ENCODE data around the gene PMFBP1. TPM values are rescaled to one million over a fixed set of nuclear protein-coding genes. Genes with fewer than 3 reads are reported as not detected.

The PMFBP1 gene
- total and polyA plus RNA-seq, 11 donors: 0.09 to 0.77 (median 0.12) TPM; not detected in 4

DNA sequence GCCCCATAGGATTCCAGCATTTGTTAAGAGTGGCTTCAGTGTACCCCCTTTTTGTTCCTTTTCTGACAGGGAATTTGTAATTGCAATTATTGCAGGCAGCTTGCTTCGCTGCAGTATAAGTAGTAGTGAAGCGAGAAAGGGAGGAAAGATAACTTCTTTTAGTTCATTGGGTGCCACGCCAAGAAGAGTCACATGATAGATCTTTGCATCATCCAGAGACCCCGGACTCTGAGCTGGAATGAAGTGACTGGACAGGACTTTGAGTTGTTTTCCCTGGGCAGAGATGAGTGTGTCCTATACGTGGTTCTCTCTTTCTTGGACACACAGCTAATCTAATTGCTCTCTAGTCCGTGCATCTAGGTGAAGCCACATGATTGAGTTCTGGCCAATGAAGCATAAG lies 44.8 kb upstream of the PMFBP1 start:
- H3K4me3 ChIP-seq: no peak overlapping the region
- no peak for ATAC-seq
- H3K9me3 ChIP-seq: peaks cover 0 to 16% (median 0%) of the 10 kb centered on the region in 12 donors
- H3K27ac ChIP-seq: no peak overlapping the region
- intact Hi-C loops (cut with DNase I): no loop called here
- TF ChIP-seq POLR2A (IDR thresholded peaks at IDR 0.05): no peak
- TF ChIP-seq, protein P1, sequence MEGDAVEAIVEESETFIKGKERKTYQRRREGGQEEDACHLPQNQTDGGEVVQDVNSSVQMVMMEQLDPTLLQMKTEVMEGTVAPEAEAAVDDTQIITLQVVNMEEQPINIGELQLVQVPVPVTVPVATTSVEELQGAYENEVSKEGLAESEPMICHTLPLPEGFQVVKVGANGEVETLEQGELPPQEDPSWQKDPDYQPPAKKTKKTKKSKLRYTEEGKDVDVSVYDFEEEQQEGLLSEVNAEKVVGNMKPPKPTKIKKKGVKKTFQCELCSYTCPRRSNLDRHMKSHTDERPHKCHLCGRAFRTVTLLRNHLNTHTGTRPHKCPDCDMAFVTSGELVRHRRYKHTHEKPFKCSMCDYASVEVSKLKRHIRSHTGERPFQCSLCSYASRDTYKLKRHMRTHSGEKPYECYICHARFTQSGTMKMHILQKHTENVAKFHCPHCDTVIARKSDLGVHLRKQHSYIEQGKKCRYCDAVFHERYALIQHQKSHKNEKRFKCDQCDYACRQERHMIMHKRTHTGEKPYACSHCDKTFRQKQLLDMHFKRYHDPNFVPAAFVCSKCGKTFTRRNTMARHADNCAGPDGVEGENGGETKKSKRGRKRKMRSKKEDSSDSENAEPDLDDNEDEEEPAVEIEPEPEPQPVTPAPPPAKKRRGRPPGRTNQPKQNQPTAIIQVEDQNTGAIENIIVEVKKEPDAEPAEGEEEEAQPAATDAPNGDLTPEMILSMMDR (IDR thresholded peaks at IDR 0.05): no peak
- no peaks in the 10 kb centered on the region for H3K36me3 ChIP-seq
- peaks cover 0 to 5% (median 0%) of the 10 kb centered on the region in 9 donors for H3K27me3 ChIP-seq
- H3K4me1 ChIP-seq: no peaks in the 10 kb centered on the region
- no peak for DNase-seq
- 76 to 80% (median 78%) methylated on average over 6 of the region's 6 CpGs for WGBS, 4 donors

DNA sequence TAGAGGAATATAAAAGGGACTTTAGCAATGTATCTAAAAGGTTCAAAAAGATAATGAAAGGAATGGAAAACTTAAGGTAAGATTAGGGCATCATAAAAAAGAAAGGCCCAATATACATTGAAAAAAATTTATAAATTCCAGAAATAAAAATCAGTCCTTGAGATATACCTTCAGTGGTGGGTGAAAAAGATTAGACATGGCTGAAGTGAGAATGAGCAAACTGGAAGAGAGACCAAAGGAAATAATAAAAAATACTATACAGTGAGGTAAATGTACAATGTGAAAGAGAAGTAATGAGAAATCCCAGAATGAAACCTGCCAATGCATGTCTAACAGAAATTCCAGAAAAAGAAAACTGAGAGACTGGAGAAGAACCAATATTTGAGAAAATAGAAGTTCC lies 42.9 kb upstream of the PMFBP1 start:
- no peak for ATAC-seq
- H3K4me1 ChIP-seq: no peaks in the 10 kb centered on the region
- no peaks in the 10 kb centered on the region for H3K36me3 ChIP-seq
- no peak overlapping the region for H3K4me3 ChIP-seq
- intact Hi-C loops (cut with DNase I): no loop called here
- H3K27ac ChIP-seq: no peak overlapping the region
- DNase-seq: no peak
- H3K9me3 ChIP-seq: peaks cover 0 to 16% (median 0%) of the 10 kb centered on the region in 12 donors
- TF ChIP-seq, protein P1 (IDR thresholded peaks at IDR 0.05): no peak
- no peak for TF ChIP-seq POLR2A (IDR thresholded peaks at IDR 0.05)
- H3K27me3 ChIP-seq: peaks cover 0 to 5% (median 0%) of the 10 kb centered on the region in 9 donors

DNA sequence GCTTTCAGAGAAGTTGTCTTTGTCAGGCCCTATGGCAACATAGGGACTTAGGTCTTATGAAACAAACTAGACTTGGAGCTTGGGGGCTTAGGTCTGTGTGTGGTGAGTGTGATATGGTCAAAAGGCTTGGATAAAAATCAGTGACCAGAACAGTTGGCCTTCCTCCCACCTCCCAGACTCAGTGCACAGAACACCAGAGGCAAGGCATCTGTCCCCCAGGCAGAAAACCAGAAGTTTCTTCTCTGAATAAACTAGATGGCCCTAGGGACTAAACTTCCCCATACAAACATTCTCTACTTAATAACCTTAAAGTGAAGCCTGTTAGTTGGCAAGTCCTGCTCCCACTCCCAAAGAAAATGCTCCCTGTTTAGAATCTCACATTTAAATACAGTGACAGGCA lies 39.2 kb upstream of the PMFBP1 start:
- TF ChIP-seq, protein P1 (IDR thresholded peaks at IDR 0.05): no peak
- TF ChIP-seq POLR2A (IDR thresholded peaks at IDR 0.05): no peak
- intact Hi-C loops (cut with DNase I): no loop called here
- no peak overlapping the region for H3K27ac ChIP-seq
- H3K36me3 ChIP-seq: no peaks in the 10 kb centered on the region
- H3K4me3 ChIP-seq: no peak overlapping the region
- peaks cover 0 to 16% (median 0%) of the 10 kb centered on the region in 12 donors for H3K9me3 ChIP-seq
- no peaks in the 10 kb centered on the region for H3K4me1 ChIP-seq
- peaks cover 0 to 5% (median 0%) of the 10 kb centered on the region in 9 donors for H3K27me3 ChIP-seq
- ATAC-seq (no peak), DNase-seq (no peak)

DNA sequence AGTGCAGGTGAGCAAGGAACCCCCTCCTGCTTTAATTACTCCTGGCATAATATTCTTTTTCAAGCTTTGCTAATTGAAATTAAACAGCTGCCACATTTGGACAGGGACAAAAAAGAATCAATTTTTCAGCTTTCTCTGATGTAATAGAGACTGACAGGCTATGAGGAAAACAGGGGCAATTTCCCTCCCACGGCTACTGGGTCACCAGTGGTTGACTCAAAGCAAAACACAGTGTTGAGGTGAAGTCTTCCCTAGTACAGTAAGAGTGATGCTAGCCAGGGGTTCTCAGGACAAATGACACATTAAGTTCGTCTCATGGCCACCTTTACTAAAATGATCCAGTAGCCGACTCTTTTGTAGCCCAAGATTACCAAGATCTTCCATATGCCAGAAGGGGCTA lies 38.6 kb upstream of the PMFBP1 start:
- peaks cover 0 to 12% (median 0%) of the 10 kb centered on the region in 12 donors for H3K9me3 ChIP-seq
- no peak for TF ChIP-seq POLR2A (IDR thresholded peaks at IDR 0.05)
- no peaks in the 10 kb centered on the region for H3K4me1 ChIP-seq
- DNase-seq: no peak
- WGBS, 4 donors: 83 to 86% (median 85%) methylated on average over 3 of the region's 3 CpGs
- H3K4me3 ChIP-seq: no peak overlapping the region
- intact Hi-C loops (cut with DNase I): no loop called here
- ATAC-seq: no peak
- no peak overlapping the region for H3K27ac ChIP-seq
- no peaks in the 10 kb centered on the region for H3K36me3 ChIP-seq
- peaks cover 0 to 5% (median 0%) of the 10 kb centered on the region in 9 donors for H3K27me3 ChIP-seq

DNA sequence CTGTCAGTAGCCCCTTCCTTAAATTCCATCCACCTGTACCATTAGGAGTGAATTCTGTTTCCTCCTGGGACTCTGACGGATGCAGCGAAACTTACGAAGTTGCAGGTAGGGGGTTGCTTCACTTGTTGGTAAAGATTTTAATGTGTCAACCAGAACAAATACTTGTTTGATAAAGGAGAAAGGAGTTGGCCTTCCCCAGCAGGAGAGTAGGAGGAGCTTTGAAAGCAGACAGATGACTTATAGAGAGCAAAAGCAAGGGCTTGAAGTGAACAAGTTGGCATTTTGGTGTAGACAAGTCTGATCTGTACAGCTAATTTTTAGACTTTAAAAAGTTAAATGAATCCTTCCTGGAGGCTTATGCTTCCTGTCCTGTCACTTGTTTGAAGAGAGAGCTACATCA lies 38.1 kb upstream of the PMFBP1 start:
- no peak for TF ChIP-seq POLR2A (IDR thresholded peaks at IDR 0.05)
- 92 to 96% (median 94%) methylated on average over 3 of the region's 3 CpGs for WGBS, 4 donors
- intact Hi-C loops (cut with DNase I): no loop called here

More for the DNA sequence above, 38.1 kb upstream of the PMFBP1 start:
- H3K9me3 ChIP-seq: peaks cover 0 to 9% (median 0%) of the 10 kb centered on the region in 12 donors
- H3K4me1 ChIP-seq: no peaks in the 10 kb centered on the region
- H3K27me3 ChIP-seq: peaks cover 0 to 5% (median 0%) of the 10 kb centered on the region in 9 donors
- no peak overlapping the region for H3K27ac ChIP-seq
- DNase-seq: no peak
- no peak overlapping the region for H3K4me3 ChIP-seq
- ATAC-seq: no peak
- no peaks in the 10 kb centered on the region for H3K36me3 ChIP-seq

Measured in heart left ventricle (tissue), 16 donors.